Measurements from ENCODE around the gene SYNE3. TPM values are rescaled to one million over a fixed set of nuclear protein-coding genes. Genes with fewer than 3 reads are reported as not detected.

The SYNE3 gene
- total and polyA plus RNA-seq, 2 of the 8 experiments (the other 6 are each of a cell fraction or from before 2014, with no cell fraction given) = under 0.01 TPM; not detected in 1

DNA sequence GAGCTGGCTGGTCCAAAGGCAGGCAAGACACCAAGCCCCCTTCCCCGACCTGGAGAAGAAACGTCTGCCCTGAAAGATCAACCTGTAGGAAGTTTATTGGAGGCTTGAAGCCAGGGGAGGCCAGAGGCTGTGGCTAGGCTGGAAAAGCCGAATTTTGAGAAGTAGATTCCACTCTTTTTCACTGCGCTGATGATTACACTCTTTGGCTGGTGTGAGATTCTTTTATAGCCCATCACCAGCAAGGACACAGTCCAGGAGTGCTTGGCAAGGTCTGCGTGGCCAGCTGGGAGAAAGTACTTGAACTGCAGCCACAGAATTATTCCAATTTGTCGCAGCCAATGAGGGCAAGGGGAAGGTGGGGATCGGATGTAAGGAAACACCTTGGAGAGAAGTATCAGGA, 45.0 kb downstream of the SYNE3 start (continued):
- TF ChIP-seq, protein P1, sequence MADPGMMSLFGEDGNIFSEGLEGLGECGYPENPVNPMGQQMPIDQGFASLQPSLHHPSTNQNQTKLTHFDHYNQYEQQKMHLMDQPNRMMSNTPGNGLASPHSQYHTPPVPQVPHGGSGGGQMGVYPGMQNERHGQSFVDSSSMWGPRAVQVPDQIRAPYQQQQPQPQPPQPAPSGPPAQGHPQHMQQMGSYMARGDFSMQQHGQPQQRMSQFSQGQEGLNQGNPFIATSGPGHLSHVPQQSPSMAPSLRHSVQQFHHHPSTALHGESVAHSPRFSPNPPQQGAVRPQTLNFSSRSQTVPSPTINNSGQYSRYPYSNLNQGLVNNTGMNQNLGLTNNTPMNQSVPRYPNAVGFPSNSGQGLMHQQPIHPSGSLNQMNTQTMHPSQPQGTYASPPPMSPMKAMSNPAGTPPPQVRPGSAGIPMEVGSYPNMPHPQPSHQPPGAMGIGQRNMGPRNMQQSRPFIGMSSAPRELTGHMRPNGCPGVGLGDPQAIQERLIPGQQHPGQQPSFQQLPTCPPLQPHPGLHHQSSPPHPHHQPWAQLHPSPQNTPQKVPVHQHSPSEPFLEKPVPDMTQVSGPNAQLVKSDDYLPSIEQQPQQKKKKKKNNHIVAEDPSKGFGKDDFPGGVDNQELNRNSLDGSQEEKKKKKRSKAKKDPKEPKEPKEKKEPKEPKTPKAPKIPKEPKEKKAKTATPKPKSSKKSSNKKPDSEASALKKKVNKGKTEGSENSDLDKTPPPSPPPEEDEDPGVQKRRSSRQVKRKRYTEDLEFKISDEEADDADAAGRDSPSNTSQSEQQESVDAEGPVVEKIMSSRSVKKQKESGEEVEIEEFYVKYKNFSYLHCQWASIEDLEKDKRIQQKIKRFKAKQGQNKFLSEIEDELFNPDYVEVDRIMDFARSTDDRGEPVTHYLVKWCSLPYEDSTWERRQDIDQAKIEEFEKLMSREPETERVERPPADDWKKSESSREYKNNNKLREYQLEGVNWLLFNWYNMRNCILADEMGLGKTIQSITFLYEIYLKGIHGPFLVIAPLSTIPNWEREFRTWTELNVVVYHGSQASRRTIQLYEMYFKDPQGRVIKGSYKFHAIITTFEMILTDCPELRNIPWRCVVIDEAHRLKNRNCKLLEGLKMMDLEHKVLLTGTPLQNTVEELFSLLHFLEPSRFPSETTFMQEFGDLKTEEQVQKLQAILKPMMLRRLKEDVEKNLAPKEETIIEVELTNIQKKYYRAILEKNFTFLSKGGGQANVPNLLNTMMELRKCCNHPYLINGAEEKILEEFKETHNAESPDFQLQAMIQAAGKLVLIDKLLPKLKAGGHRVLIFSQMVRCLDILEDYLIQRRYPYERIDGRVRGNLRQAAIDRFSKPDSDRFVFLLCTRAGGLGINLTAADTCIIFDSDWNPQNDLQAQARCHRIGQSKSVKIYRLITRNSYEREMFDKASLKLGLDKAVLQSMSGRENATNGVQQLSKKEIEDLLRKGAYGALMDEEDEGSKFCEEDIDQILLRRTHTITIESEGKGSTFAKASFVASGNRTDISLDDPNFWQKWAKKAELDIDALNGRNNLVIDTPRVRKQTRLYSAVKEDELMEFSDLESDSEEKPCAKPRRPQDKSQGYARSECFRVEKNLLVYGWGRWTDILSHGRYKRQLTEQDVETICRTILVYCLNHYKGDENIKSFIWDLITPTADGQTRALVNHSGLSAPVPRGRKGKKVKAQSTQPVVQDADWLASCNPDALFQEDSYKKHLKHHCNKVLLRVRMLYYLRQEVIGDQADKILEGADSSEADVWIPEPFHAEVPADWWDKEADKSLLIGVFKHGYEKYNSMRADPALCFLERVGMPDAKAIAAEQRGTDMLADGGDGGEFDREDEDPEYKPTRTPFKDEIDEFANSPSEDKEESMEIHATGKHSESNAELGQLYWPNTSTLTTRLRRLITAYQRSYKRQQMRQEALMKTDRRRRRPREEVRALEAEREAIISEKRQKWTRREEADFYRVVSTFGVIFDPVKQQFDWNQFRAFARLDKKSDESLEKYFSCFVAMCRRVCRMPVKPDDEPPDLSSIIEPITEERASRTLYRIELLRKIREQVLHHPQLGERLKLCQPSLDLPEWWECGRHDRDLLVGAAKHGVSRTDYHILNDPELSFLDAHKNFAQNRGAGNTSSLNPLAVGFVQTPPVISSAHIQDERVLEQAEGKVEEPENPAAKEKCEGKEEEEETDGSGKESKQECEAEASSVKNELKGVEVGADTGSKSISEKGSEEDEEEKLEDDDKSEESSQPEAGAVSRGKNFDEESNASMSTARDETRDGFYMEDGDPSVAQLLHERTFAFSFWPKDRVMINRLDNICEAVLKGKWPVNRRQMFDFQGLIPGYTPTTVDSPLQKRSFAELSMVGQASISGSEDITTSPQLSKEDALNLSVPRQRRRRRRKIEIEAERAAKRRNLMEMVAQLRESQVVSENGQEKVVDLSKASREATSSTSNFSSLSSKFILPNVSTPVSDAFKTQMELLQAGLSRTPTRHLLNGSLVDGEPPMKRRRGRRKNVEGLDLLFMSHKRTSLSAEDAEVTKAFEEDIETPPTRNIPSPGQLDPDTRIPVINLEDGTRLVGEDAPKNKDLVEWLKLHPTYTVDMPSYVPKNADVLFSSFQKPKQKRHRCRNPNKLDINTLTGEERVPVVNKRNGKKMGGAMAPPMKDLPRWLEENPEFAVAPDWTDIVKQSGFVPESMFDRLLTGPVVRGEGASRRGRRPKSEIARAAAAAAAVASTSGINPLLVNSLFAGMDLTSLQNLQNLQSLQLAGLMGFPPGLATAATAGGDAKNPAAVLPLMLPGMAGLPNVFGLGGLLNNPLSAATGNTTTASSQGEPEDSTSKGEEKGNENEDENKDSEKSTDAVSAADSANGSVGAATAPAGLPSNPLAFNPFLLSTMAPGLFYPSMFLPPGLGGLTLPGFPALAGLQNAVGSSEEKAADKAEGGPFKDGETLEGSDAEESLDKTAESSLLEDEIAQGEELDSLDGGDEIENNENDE (IDR thresholded peaks at IDR 0.05; ENCODE audit: insufficient replicate concordance, low read length) = no peak
- TF ChIP-seq CBX5 (IDR thresholded peaks at IDR 0.05; ENCODE audit: low read depth, low read length) = no peak
- no peak for TF ChIP-seq RFX5 (IDR thresholded peaks at IDR 0.05; ENCODE audit: borderline replicate concordance, low read depth, low read length)
- no peak for TF ChIP-seq CREB1 (IDR thresholded peaks at IDR 0.05)
- TF ChIP-seq, protein P2, sequence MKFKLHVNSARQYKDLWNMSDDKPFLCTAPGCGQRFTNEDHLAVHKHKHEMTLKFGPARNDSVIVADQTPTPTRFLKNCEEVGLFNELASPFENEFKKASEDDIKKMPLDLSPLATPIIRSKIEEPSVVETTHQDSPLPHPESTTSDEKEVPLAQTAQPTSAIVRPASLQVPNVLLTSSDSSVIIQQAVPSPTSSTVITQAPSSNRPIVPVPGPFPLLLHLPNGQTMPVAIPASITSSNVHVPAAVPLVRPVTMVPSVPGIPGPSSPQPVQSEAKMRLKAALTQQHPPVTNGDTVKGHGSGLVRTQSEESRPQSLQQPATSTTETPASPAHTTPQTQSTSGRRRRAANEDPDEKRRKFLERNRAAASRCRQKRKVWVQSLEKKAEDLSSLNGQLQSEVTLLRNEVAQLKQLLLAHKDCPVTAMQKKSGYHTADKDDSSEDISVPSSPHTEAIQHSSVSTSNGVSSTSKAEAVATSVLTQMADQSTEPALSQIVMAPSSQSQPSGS (IDR thresholded peaks at IDR 0.05; ENCODE audit: low read length) = no peak
- TF ChIP-seq RXRA (IDR thresholded peaks at IDR 0.05; ENCODE audit: insufficient read depth, low read depth, low read length) = no peak

Data from H1 (cell line).